MV-4-11 (cell line): Measurements from ENCODE around the gene STXBP6.
"Not testable (repeated sequence)": the region's sequence is repeated elsewhere in the genome, so short reads cannot be mapped to it uniquely, and the experiment has no call there.

Experiments used
- DNase-seq: peaks from one replicate; lab custom pipeline; 2025; lab: John Stamatoyannopoulos, UW

The STXBP6 gene

GRCh38 chr14:24956104-24956503 is 93.8 kb downstream of the STXBP6 start:
- DNase-seq = no peak

GRCh38 chr14:24954700-24955037 is 95.3 kb downstream of the STXBP6 start:
- no peak for DNase-seq

- no peak for DNase-seq
These were observed 95.8 kb downstream of the STXBP6 start for GRCh38 chr14:24954037-24954699.

GRCh38 chr14:24952851-24953666 is 96.9 kb downstream of the STXBP6 start:
- no peak for DNase-seq

- DNase-seq = no peak
These were observed 101.6 kb downstream of the STXBP6 start for GRCh38 chr14:24948261-24948847.

GRCh38 chr14:24947131-24947530 is 102.8 kb downstream of the STXBP6 start:
- no peak for DNase-seq

GRCh38 chr14:24944800-24945199 is 105.1 kb downstream of the STXBP6 start:
- no peak for DNase-seq

GRCh38 chr14:24943024-24943423 is 106.9 kb downstream of the STXBP6 start:
- DNase-seq = no peak

GRCh38 chr14:24941719-24942118 is 108.2 kb downstream of the STXBP6 start:
- no peak for DNase-seq

- DNase-seq = no peak
These were observed 109.6 kb downstream of the STXBP6 start for GRCh38 chr14:24940213-24940783.

- no peak for DNase-seq
These were observed 111.4 kb downstream of the STXBP6 start for GRCh38 chr14:24938593-24938992.

GRCh38 chr14:24937300-24937699 is 112.6 kb downstream of the STXBP6 start:
- no peak for DNase-seq

- not testable (repeated sequence) for DNase-seq
These were observed 113.2 kb downstream of the STXBP6 start for GRCh38 chr14:24936773-24937172.

GRCh38 chr14:24935796-24936195 is 114.2 kb downstream of the STXBP6 start:
- DNase-seq = no peak

GRCh38 chr14:24928386-24928900 is 121.5 kb downstream of the STXBP6 start:
- DNase-seq = no peak

GRCh38 chr14:24927809-24928208 is 122.1 kb downstream of the STXBP6 start:
- no peak for DNase-seq

- DNase-seq = no peak
These were observed 124.1 kb downstream of the STXBP6 start for GRCh38 chr14:24925771-24926374.

- DNase-seq = no peak
These were observed 125.4 kb downstream of the STXBP6 start for GRCh38 chr14:24924544-24924943.

GRCh38 chr14:24921903-24922302 is 128.0 kb downstream of the STXBP6 start:
- no peak for DNase-seq

- no peak for DNase-seq
These were observed 129.5 kb downstream of the STXBP6 start for GRCh38 chr14:24920265-24921075.

GRCh38 chr14:24918822-24919221 is 131.1 kb downstream of the STXBP6 start:
- no peak for DNase-seq
